ENCODE data around the gene HES3.

- TF ChIP-seq POLR2A (IDR thresholded peaks at IDR 0.05; ENCODE audit: extremely low read depth, insufficient read length) = no peak
- no peak for TF ChIP-seq CTCF (IDR thresholded peaks at IDR 0.05; ENCODE audit: low read depth, low read length)
- TF ChIP-seq MYC (IDR thresholded peaks at IDR 0.05; ENCODE audit: low read depth, low read length) = no peak
Observed at GRCh38 chr1:6287431-6287886, 43.5 kb downstream of the HES3 start.
